IMR-90 (cell line): ENCODE results near the gene PGLYRP2. TPM values are rescaled to one million over a fixed set of nuclear protein-coding genes. Genes with fewer than 3 reads are reported as not detected.
"Not testable (repeated sequence)": the region's sequence is repeated elsewhere in the genome, so short reads cannot be mapped to it uniquely, and the experiment has no call there.

Source experiments
- ATAC-seq: fragments of 200-7000 bp; cut with Tn5 transposase; 2 replicates; pipeline ENCODE4 v1.9.1; 2020; ENCODE audit warnings: low read depth, mild to moderate bottlenecking, moderate library complexity
- BruUV-seq: library from RNA; stranded (reverse); fragments of 400-500 nt; replicated peaks from 2 replicates; lab custom pipeline; 2021; lab: Mats Ljungman, UMichigan
- CTCF ChIA-PET: fragments of 300-600 bp; formaldehyde crosslinking; extraction: SDS; loops from one replicate; lab custom pipeline; 2021; ENCODE audit warnings: antibody characterized with exemption; lab: Yijun Ruan, JAX
- POLR2A ChIA-PET: fragments of 300-600 bp; sonication (Branson Sonifier 250); formaldehyde crosslinking; loops from one replicate; lab custom pipeline; 2022; ENCODE audit warnings: antibody characterized with exemption; ENCODE audit not compliant: unreplicated experiment; lab: Charles Lee
- DNase-seq: peaks from one replicate; pipeline ENCODE4 v3.0.0; 2013
- H2AFZ ChIP-seq: replicated peaks from 2 replicates; pipeline ENCODE3; 2013; ENCODE audit warnings: low read length, mild to moderate bottlenecking; ENCODE audit not compliant: poor library complexity
- H2AK5ac ChIP-seq: 2 replicates; pipeline ENCODE4 v1.6.1; 2013; ENCODE audit warnings: low read depth, low read length, inconsistent platforms
- H2AK9ac ChIP-seq: replicated peaks from 2 replicates; pipeline ENCODE3; 2013; ENCODE audit warnings: mild to moderate bottlenecking, low read depth, low read length, moderate library complexity; ENCODE audit not compliant: poor library complexity
- H2BK120ac ChIP-seq: 2 replicates; pipeline ENCODE4 v1.6.1; 2013; ENCODE audit warnings: low read depth, low read length, inconsistent platforms
- H2BK15ac ChIP-seq: 3 replicates; pipeline ENCODE4 v1.6.1; 2013; ENCODE audit warnings: low read depth, low read length, inconsistent platforms
- H2BK20ac ChIP-seq: 2 replicates; pipeline ENCODE4 v1.6.1; 2013; ENCODE audit warnings: low read depth, mild to moderate bottlenecking, inconsistent platforms, low read length, moderate library complexity
- H2BK5ac ChIP-seq: 2 replicates; pipeline ENCODE4 v1.6.1; 2013; ENCODE audit warnings: mild to moderate bottlenecking, low read depth, low read length, inconsistent platforms; ENCODE audit not compliant: poor library complexity, severe bottlenecking
- H3K14ac ChIP-seq: replicated peaks from 2 replicates; pipeline ENCODE4 v1.6.1; 2013; ENCODE audit warnings: low read depth, low read length, inconsistent platforms
- H3K18ac ChIP-seq: 2 replicates; pipeline ENCODE4 v1.6.1; 2013; ENCODE audit warnings: low read depth, low read length, control low read depth
- H3K23ac ChIP-seq: 2 replicates; pipeline ENCODE4 v1.6.1; 2013; ENCODE audit warnings: low read depth, low read length, inconsistent platforms
- H3K27ac ChIP-seq: 2 replicates; pipeline ENCODE4 v1.5.1; 2013; ENCODE audit warnings: mild to moderate bottlenecking, control low read depth, low read length; ENCODE audit not compliant: insufficient read depth
- H3K27me3 ChIP-seq: 2 replicates; pipeline ENCODE4 v1.6.1; 2013; ENCODE audit warnings: low read length; ENCODE audit not compliant: control insufficient read depth, insufficient read depth
- H3K36me3 ChIP-seq: 2 replicates; pipeline ENCODE4 v1.6.1; 2013; ENCODE audit warnings: low read length, mixed read lengths; ENCODE audit not compliant: control insufficient read depth, insufficient read depth
- H3K4ac ChIP-seq: 2 replicates; pipeline ENCODE4 v1.6.1; 2013; ENCODE audit warnings: low read depth, low read length, inconsistent platforms
- H3K4me1 ChIP-seq: 2 replicates; pipeline ENCODE4 v1.6.1; 2013; ENCODE audit warnings: low read length, mixed read lengths; ENCODE audit not compliant: control insufficient read depth, insufficient read depth
- H3K4me2 ChIP-seq: 2 replicates; pipeline ENCODE4 v1.6.1; 2013; ENCODE audit warnings: low read depth, mild to moderate bottlenecking, control low read depth, low read length, moderate library complexity
- H3K4me3 ChIP-seq: 2 replicates; pipeline ENCODE4 v1.5.1; 2013; ENCODE audit warnings: low read depth, mild to moderate bottlenecking, control low read depth, low read length, moderate library complexity; ENCODE audit not compliant: insufficient read depth
- H3K56ac ChIP-seq: 2 replicates; pipeline ENCODE4 v1.6.1; 2013; ENCODE audit warnings: low read length, inconsistent platforms; ENCODE audit not compliant: insufficient read depth; ENCODE audit errors: extremely low read depth
- H3K79me1 ChIP-seq, 2 experiments: 2 replicates each; pipeline ENCODE4 v1.6.1; 2013; ENCODE audit warnings: low read length in 2 of 2, inconsistent platforms in 1 of 2, low read depth in 1 of 2
- H3K9ac ChIP-seq: 2 replicates; pipeline ENCODE4 v1.6.1; 2013; ENCODE audit warnings: low read depth, low read length, control low read depth
- H3K9me1 ChIP-seq: 2 replicates; pipeline ENCODE4 v1.6.1; 2013; ENCODE audit warnings: low read length, inconsistent platforms; ENCODE audit not compliant: insufficient read depth
- H3K9me3 ChIP-seq: 2 replicates; pipeline ENCODE4 v1.6.1; 2013; ENCODE audit warnings: low read length; ENCODE audit not compliant: control insufficient read depth, insufficient read depth
- H4K20me1 ChIP-seq: 2 replicates; pipeline ENCODE4 v1.6.1; 2013; ENCODE audit warnings: low read length, inconsistent platforms; ENCODE audit not compliant: insufficient read depth
- H4K5ac ChIP-seq: 2 replicates; pipeline ENCODE4 v1.6.1; 2013; ENCODE audit warnings: mild to moderate bottlenecking, low read depth, low read length, control low read depth
- H4K8ac ChIP-seq, 2 experiments: 2 replicates each; pipeline ENCODE4 v1.6.1; 2013; ENCODE audit warnings: low read depth in 2 of 2, low read length in 2 of 2, control low read depth in 1 of 2, inconsistent platforms in 1 of 2
- H4K91ac ChIP-seq: 2 replicates; pipeline ENCODE4 v1.6.1; 2013; ENCODE audit warnings: low read depth, low read length, inconsistent platforms; ENCODE audit not compliant: insufficient read depth
- WGBS, 2 experiments: methylation state at CpG; one replicate each; pipeline versions ENCODE4 v1.1.5 to v1.1.7; 2013; ENCODE audit warnings: missing lambda C conversion rate in 2 of 2; ENCODE audit not compliant: insufficient read length in 1 of 2; ENCODE audit errors: extremely low coverage in 2 of 2; 5-methylcytosine and 5-hydroxymethylcytosine counted together
- dilution Hi-C: fragments of 300-500 bp; cut with HindIII; formaldehyde crosslinking; loops from one replicate; pipeline ENCODE4 v1.14.3; 2018; ENCODE audit warnings: low sequenced_read_pairs; ENCODE audit not compliant: unreplicated experiment
- in situ Hi-C: fragments of 300-500 bp; cut with MboI; formaldehyde crosslinking; loops from 3 replicates; pipeline ENCODE4 v1.14.3; 2019; ENCODE audit warnings: low sequenced_read_pairs, inconsistent platforms, mixed read lengths
- intact Hi-C: fragments of 100-400 bp; cut with micrococcal nuclease; formaldehyde crosslinking; loops from 2 replicates; pipeline ENCODE4 v1.10.0; 2022
- polyA plus RNA-seq, 3 experiments: library from polyadenylated mRNA; depleted of rRNA; stranded (reverse); fragments of >200 nt; gene quantifications; 2 replicates each; pipeline ENCODE4 v1.2.3, GENCODE V29; 2012; ENCODE audit warnings: low replicate concordance in 1 of 3
- total RNA-seq: library from RNA; depleted of rRNA; stranded (reverse); fragments of >200 nt; gene quantifications from 2 replicates; pipeline ENCODE4 v1.2.3, GENCODE V29; 2012

The PGLYRP2 gene
- total and polyA plus RNA-seq, 2 of the 4 experiments (the other 2 are of a cell fraction) = not detected

GRCh38 chr19:15485768-15486167 is 6.5 kb upstream of the PGLYRP2 start:
- BruUV-seq, H3K4ac ChIP-seq, H3K4me3 ChIP-seq, DNase-seq, H4K5ac ChIP-seq, H2BK5ac ChIP-seq, H4K8ac ChIP-seq, H2BK15ac ChIP-seq, dilution Hi-C loops, H2AK9ac ChIP-seq, H2AK5ac ChIP-seq, ATAC-seq, in situ Hi-C loops, H4K91ac ChIP-seq, H3K4me2 ChIP-seq, H3K4me1 ChIP-seq, H3K9ac ChIP-seq, H3K27ac ChIP-seq, H3K9me3 ChIP-seq, intact Hi-C loops, POLR2A ChIA-PET, H4K20me1 ChIP-seq, H3K18ac ChIP-seq, H3K79me1 ChIP-seq, H2BK20ac ChIP-seq, H3K36me3 ChIP-seq, H2AFZ ChIP-seq, H3K14ac ChIP-seq, H3K27me3 ChIP-seq, CTCF ChIA-PET, H3K56ac ChIP-seq, H3K23ac ChIP-seq, H3K9me1 ChIP-seq, H2BK120ac ChIP-seq: not testable (repeated sequence)
- WGBS, 2 experiments = no CpG with 5 or more reads among the region's 5 CpGs

GRCh38 chr19:15480996-15481395 is 1.7 kb upstream of the PGLYRP2 start:
- H2BK15ac ChIP-seq, dilution Hi-C loops, H3K23ac ChIP-seq, H3K9ac ChIP-seq, H3K4me1 ChIP-seq, H2BK5ac ChIP-seq, H3K9me1 ChIP-seq, H4K91ac ChIP-seq, in situ Hi-C loops, H2AFZ ChIP-seq, POLR2A ChIA-PET, BruUV-seq, H3K4me3 ChIP-seq, H2BK20ac ChIP-seq, H3K27ac ChIP-seq, H3K79me1 ChIP-seq, H2BK120ac ChIP-seq, H3K4ac ChIP-seq, H3K27me3 ChIP-seq, H2AK9ac ChIP-seq, H4K5ac ChIP-seq, intact Hi-C loops, H3K56ac ChIP-seq, H3K36me3 ChIP-seq, H3K4me2 ChIP-seq, H4K20me1 ChIP-seq, H3K14ac ChIP-seq, ATAC-seq, H3K18ac ChIP-seq, DNase-seq, H2AK5ac ChIP-seq, H4K8ac ChIP-seq, H3K9me3 ChIP-seq, CTCF ChIA-PET: not testable (repeated sequence)
- no CpG with 5 or more reads among the region's 7 CpGs for WGBS, 2 experiments
